Stimulated activated CD8-positive, alpha-beta memory T cell treated with anti-CD3 and anti-CD28 coated beads, Interleukin-15, amount 100 ng/mL, for 1 hour (primary cell): ENCODE data around the gene ANKRD44.

ENCODE experiments used
- DNase-seq: peaks from one replicate; pipeline ENCODE4 v3.0.0-alpha.2; 2020; ENCODE audit warnings: low read depth

Gene ANKRD44

GRCh38 chr2:197144183-197144582, 166.4 kb downstream of the ANKRD44 start:
- DNase-seq, result no peak

GRCh38 chr2:197141702-197142473, 168.7 kb downstream of the ANKRD44 start:
- no peak for DNase-seq

- DNase-seq, result no peak
Measured at GRCh38 chr2:197140045-197140444, 170.5 kb downstream of the ANKRD44 start.

GRCh38 chr2:197138506-197138905, 172.1 kb downstream of the ANKRD44 start:
- no peak for DNase-seq

- no peak for DNase-seq
Measured at GRCh38 chr2:197137826-197138477, 172.6 kb downstream of the ANKRD44 start.

- DNase-seq, result no peak
Measured at GRCh38 chr2:197137231-197137630, 173.3 kb downstream of the ANKRD44 start.

- no peak for DNase-seq
Measured at GRCh38 chr2:197136452-197136851, 174.1 kb downstream of the ANKRD44 start.

- no peak for DNase-seq
Measured at GRCh38 chr2:197135806-197136205, 174.8 kb downstream of the ANKRD44 start.

GRCh38 chr2:197134206-197134605, 176.4 kb downstream of the ANKRD44 start:
- no peak for DNase-seq

- no peak for DNase-seq
Measured at GRCh38 chr2:197131558-197131855, 179.1 kb downstream of the ANKRD44 start.

- DNase-seq, result no peak
Measured at GRCh38 chr2:197130318-197130717, 180.3 kb downstream of the ANKRD44 start.

GRCh38 chr2:197128897-197129296, 181.7 kb downstream of the ANKRD44 start:
- no peak for DNase-seq

- no peak for DNase-seq
Measured at GRCh38 chr2:197128126-197128525, 182.5 kb downstream of the ANKRD44 start.

GRCh38 chr2:197126630-197127352, 183.8 kb downstream of the ANKRD44 start:
- DNase-seq, result no peak

- no peak for DNase-seq
Measured at GRCh38 chr2:197124639-197125390, 185.8 kb downstream of the ANKRD44 start.

GRCh38 chr2:197122821-197123220, 187.8 kb downstream of the ANKRD44 start:
- DNase-seq, result no peak

- DNase-seq, result no peak
Measured at GRCh38 chr2:197121756-197122385, 188.7 kb downstream of the ANKRD44 start.

- no peak for DNase-seq
Measured at GRCh38 chr2:197121255-197121654, 189.3 kb downstream of the ANKRD44 start.

GRCh38 chr2:197116306-197116879, 194.2 kb downstream of the ANKRD44 start:
- DNase-seq, result no peak

GRCh38 chr2:197115325-197115724, 195.3 kb downstream of the ANKRD44 start:
- DNase-seq, result no peak

- no peak for DNase-seq
Measured at GRCh38 chr2:197113275-197113711, 197.3 kb downstream of the ANKRD44 start.

- no peak for DNase-seq
Measured at GRCh38 chr2:197109326-197109725, 201.3 kb downstream of the ANKRD44 start.
